Muscle layer of duodenum (tissue), 2 donors: Measurements from ENCODE around the gene SSC5D.

Source experiments
- H3K27ac ChIP-seq: one replicate; pipeline ENCODE4 v1.7.0; 2013; ENCODE audit warnings: mild to moderate bottlenecking, low read length
- H3K27me3 ChIP-seq: one replicate; pipeline ENCODE4 v1.7.0; 2013; ENCODE audit warnings: low read depth, mild to moderate bottlenecking, control low read depth, low read length
- H3K36me3 ChIP-seq, 2 donors: one replicate each; pipeline ENCODE4 v1.7.0; 2013; ENCODE audit warnings: low read length in 2 of 2, control low read depth in 1 of 2, mild to moderate bottlenecking in 1 of 2; ENCODE audit not compliant: insufficient read depth in 2 of 2, control insufficient read depth in 1 of 2
- H3K4me1 ChIP-seq, 2 donors: one replicate each; pipeline ENCODE4 v1.7.0; 2013; ENCODE audit warnings: low read length in 2 of 2, mild to moderate bottlenecking in 2 of 2, control low read depth in 1 of 2, moderate library complexity in 1 of 2; ENCODE audit not compliant: insufficient read depth in 2 of 2, control insufficient read depth in 1 of 2
- H3K4me3 ChIP-seq, 2 donors: one replicate each; pipeline ENCODE4 v1.7.0; 2013; ENCODE audit warnings: low read length in 2 of 2, low read depth in 1 of 2, mild to moderate bottlenecking in 1 of 2
- H3K9me3 ChIP-seq, 2 donors: one replicate each; pipeline ENCODE4 v1.7.0; 2013; ENCODE audit warnings: low read length in 2 of 2, control low read depth in 1 of 2, mild to moderate bottlenecking in 1 of 2; ENCODE audit not compliant: control insufficient read depth in 1 of 2
- donor health status: healthy.

Gene SSC5D

DNA sequence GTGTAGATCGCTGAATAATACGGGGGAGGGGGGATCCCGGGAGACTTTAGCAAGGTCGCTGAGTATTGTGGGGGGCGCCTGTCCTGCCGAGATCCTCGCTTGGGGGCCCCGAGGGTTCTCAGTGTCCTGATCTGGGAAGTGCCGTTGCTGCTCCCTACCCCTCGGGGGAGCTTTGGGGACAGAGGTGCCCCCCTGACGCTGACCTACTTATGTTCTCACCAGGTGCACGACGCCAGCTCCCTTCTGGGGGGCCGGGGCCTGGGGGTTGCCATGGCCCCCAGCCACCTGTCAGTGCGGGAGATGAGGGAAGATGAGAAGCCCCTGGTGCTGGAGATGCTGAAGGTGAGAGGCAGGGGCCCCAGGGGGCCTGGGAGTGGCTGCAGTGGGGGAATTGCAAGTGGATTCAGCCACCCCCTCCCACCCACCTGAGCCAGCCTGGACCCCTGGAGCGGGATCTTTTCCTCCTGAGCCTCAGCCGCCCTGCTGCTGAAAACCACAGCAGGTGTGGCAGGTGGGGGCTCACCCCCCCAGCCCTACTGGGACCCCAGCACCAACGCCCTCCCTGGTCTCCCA, 2.7 kb upstream of the SSC5D start:
- Histone ChIP-seq H3K4me1 (peaks cover 3 to 63% of the 10 kb centered on the region in 2 donors), H3K36me3 (peaks cover 0 to 19% of the 10 kb centered on the region in 2 donors), H3K27ac (peak overlapping the region; percentile 39), H3K27me3 (no peaks in the 10 kb centered on the region), H3K9me3 (no peaks in the 10 kb centered on the region), H3K4me3 (peak overlapping the region in 1 of 2 donors; percentile 64)

DNA sequence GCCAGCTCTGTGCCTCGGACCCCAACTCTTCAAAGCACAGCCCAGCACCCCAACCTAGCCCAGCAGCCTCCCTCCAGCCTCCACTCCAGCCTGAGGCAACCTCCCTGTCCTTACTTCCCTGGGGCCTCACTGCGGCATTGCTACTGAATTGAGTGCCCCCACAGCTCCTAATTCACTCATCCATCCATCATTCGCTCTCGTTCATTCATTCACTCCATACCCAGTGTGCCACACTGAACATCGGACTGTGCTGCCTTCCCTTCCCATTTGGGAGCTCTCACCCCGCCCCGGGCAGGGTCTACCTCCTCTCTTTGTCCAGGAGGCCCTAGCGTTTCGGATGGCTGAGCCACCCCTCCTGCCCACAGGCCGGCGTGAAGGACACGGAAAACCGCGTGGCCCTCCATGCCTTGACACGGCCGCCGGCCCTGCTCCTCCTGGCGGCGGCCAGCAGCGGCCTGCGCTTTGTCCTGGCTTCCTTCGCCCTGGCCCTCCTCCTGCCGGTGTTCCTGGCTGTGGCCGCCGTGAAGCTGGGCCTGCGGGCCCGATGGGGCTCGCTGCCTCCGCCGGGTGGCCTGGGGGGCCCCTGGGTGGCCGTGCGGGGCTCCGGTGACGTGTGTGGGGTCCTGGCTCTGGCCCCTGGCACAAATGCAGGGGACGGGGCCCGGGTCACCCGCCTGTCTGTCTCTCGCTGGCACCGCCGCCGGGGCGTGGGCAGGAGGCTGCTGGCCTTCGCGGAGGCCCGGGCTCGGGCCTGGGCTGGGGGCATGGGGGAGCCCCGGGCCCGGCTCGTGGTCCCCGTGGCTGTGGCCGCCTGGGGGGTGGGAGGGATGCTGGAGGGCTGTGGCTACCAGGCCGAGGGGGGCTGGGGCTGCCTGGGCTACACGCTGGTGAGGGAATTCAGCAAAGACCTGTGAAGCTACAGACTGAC, 1.9 kb upstream of the SSC5D start:
- Histone ChIP-seq H3K27me3 (no peaks in the 10 kb centered on the region), H3K9me3 (no peaks in the 10 kb centered on the region), H3K4me3 (peak overlapping the region in 1 of 2 donors; percentile 64), H3K36me3 (peaks cover 0 to 13% of the 10 kb centered on the region in 2 donors), H3K4me1 (peaks cover 3 to 71% of the 10 kb centered on the region in 2 donors), H3K27ac (peak overlapping the region; percentile 84)

DNA sequence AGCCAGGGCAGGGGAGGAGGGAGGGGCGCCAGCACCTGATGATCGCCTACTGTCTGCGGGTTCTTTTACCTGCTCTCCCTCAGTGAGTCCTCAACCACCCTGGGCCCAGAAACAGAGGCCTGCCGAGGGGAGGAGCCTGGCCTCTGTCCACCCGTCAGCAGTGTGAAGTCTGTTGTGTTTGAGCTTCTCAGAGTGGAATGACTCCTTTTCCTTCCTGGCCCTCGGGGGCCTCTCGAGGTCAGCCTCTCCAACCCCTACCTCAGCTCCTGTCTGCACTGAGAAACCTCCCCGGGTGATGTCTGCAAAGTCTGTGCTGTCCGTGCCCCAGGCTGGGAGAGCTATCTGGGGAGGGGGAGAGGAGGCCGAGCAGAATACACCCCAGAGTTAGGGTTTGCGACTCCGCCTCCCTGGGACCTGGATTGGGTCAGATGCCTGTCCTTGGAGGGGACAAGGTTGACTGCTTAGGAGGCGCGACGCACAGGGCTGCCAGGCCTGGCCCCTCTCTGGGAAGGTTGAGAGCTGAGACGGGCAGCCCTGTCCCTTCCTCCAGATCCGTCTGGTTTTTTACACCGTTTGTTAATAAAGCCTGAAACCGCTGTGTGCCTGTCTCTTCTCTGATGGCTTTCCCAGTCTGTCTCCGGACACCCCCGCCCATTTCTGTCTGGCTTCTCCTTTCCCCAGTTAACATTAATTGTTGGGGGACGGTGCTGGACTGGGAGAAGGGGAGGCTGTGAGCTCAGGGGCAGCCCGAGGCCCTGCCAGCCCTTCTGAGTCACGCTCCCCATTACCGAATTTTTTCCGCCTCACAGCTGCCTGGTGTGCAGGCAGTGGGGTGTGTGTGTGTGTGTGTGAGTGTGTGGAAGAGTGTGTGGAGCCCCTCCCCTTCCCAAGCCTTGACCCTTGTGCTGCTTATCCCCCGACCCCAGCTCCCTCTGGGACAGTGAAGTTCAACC, 989 bp upstream of the SSC5D start:
- H3K27ac ChIP-seq = peak overlapping the region; percentile 84
- peaks cover 0 to 10% of the 10 kb centered on the region in 2 donors for H3K36me3 ChIP-seq
- no peaks in the 10 kb centered on the region for H3K9me3 ChIP-seq
- H3K4me3 ChIP-seq = peak overlapping the region in 1 of 2 donors; percentile 64
- peaks cover 3 to 80% of the 10 kb centered on the region in 2 donors for H3K4me1 ChIP-seq
- H3K27me3 ChIP-seq = no peaks in the 10 kb centered on the region

DNA sequence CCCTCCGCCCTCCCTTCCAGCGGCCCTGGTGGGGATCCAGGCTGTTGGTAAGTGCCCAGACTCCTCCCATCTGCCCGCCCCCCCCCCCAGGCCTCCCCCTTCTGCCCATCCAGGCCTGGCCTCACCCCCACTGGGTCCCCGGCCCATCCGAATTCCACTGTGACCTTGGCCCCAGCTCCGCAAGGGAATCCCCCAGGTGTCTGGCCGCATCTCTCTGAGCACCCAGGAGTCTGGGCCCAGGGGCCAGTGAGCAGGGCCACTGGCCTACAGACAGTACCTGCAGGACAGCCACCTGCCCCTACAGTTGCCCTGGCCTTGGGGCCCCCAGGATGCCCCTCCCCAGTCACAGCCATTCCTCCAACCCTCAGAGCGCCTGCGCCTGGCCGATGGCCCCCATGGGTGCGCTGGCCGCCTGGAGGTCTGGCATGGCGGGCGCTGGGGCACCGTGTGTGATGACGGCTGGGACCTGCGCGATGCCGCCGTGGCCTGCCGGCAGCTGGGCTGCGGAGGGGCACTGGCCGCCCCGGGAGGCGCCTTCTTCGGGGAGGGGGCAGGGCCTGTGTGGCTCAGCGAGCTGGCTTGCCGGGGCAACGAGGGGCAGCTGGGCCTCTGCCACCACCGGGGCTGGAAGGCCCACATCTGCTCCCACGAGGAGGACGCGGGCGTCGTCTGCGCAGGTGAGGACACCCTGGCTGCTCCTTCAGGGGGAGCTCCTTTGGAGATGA, 912 bp downstream of the SSC5D start:
- Histone ChIP-seq H3K9me3 (no peaks in the 10 kb centered on the region), H3K4me3 (peak overlapping the region in 1 of 2 donors; percentile 57), H3K4me1 (peaks cover 3 to 88% of the 10 kb centered on the region in 2 donors), H3K27ac (no peak overlapping the region), H3K36me3 (no peaks in the 10 kb centered on the region), H3K27me3 (no peaks in the 10 kb centered on the region)

DNA sequence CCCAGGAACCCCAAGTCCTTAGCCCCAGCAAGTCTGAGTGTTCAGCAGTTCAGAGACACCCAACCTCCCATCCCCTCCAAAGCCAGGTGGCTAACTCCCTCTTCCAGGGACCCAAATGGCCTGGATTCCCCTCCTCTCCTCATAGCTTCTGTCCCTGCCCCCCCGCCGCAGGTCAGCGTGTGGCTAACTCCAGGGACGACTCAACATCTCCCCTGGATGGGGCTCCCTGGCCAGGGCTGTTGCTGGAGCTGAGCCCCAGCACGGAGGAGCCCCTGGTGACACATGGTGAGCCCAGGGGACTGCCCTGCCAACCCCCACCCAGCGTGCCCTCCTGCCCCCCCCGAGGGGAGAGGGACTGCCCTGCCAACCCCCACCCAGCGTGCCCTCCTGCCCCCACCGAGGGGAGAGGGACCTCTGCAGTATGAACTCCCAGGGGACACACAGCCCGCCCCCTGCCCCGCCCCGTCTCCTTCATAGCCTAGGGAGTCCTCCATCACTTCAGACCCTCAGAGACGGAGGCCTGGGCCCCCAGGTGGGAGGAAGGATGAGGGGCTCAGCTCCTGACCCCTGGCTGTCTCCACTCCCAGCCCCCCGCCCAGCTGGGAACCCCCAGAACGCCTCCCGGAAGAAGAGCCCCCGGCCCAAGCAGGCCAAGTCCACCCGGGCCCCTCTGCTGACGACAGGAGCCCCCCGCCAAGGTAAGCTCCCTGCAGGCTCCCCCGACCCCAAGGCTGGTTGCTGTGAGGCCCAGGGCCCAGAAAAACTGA, 1.7 kb downstream of the SSC5D start:
- Histone ChIP-seq H3K27me3 (no peaks in the 10 kb centered on the region), H3K9me3 (no peaks in the 10 kb centered on the region), H3K27ac (no peak overlapping the region), H3K4me3 (peak overlapping the region in 1 of 2 donors; percentile 43), H3K4me1 (peaks cover 3 to 81% of the 10 kb centered on the region in 2 donors), H3K36me3 (no peaks in the 10 kb centered on the region)

DNA sequence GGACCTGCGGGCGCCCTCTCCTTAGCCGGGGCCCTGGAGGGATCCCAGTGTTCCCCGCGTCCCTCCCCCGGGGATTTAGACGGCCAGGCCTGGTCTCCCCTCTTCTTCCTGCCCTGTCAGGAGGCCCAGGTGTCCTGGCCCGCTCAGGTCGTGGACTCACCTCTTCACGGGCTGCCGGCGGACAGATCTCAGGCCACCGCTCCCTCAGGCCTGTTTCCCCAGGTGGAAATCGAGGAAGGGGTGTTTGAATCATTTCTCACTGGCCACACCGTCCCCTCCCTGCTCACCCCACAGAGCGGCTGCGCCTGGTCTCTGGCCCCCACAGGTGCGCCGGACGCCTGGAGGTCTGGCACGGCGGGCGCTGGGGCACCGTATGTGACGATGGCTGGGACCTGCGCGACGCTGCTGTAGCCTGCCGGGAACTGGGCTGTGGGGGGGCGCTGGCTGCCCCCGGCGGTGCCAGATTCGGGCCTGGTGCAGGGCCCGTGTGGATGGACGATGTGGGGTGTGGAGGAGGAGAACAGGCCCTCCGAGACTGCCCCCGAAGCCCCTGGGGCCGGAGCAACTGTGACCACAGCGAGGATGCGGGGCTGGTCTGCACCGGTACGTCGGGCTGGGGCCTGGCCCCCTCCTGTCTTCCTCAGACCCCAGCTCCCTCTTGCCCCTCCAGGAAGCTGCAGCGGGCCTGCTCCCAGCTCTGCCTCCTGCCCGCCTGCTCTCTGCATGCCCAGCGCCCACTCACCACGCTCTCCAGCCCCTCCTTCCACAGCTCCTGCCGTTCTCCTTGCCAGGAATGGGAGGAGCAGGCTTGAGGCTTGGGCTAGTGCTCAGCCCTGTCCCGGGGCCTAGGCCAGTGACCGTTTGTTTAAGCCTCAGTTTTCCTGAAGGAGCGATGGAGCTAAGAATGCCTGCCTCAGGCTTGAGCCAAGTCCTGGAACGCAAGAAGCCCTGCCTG, 2.5 kb downstream of the SSC5D start:
- no peak overlapping the region for H3K27ac ChIP-seq
- no peak overlapping the region for H3K4me3 ChIP-seq
- no peaks in the 10 kb centered on the region for H3K9me3 ChIP-seq
- H3K36me3 ChIP-seq = no peaks in the 10 kb centered on the region
- no peaks in the 10 kb centered on the region for H3K27me3 ChIP-seq
- peaks cover 3 to 75% of the 10 kb centered on the region in 2 donors for H3K4me1 ChIP-seq

DNA sequence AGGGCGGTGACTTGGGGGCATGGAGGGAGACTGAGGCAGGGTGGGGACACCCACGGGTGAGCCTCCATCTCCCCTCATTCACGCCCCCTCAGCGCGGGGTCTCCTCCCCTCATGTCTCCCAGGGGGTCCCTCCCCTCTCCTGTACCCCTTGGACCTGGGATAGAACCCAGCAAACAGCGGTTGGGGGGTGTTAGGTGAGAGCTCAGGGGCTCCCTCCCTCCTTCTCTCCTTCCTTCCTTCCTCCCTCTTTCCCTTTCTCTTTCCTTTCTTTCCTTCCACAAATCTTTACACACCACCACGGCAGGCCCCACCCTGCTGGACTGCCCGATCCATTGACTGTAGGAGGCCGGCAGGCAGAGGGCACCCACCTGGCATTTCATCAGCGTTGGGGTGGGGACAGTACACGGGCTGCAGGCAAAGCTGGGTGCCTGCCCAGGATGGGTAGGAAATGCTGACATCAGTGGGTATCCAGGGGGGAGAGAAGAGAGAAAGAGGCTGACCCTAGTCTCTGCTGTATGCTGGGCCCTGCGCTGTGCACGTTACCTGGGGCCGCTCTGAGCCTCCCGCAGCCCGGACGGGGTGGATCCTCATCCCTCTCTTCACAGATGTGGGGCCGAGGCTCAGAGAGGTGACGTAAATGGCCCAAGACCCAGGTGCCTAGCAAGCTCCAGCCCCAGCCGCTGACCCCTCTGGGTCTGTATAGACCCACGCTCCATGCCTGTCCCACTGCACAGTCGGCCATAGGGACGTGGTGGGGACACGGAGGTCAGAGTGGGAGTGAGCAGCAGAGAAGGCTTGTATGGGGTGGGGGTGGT, 3.5 kb downstream of the SSC5D start:
- Histone ChIP-seq H3K27ac (no peak overlapping the region), H3K4me3 (no peak overlapping the region)

DNA sequence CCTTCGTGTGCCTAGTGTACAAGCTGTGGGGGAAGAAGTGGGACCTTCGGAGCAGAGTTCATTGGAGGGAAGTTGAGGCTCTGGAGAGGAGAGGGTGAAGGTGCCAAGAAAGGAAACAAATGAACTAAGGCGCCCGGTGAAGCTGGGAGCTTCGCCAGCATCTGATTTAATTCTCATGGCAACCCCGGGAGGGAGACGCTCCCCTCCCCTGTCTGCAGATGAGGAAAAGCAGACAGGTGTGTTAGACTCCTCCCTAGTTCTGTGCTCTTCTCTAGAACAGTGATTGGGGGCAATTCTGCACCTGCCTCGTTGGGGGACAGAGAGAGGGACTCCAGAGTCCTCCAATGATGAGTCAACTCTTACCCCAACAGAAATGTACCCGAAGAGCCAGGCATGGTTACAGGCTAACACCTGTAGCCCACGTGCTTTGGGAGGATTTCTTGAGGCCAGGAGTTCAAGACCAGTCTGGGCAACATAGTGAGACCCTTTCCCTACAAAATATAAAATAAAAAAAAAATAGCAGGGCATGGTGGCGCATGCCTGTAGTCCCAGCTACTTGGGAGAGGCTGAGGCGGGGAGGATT, 4.2 kb downstream of the SSC5D start:
- no peak overlapping the region for H3K4me3 ChIP-seq
- no peaks in the 10 kb centered on the region for H3K9me3 ChIP-seq
- H3K27ac ChIP-seq = no peak overlapping the region
- no peaks in the 10 kb centered on the region for H3K36me3 ChIP-seq
- H3K27me3 ChIP-seq = no peaks in the 10 kb centered on the region
- peaks cover 0 to 59% of the 10 kb centered on the region in 2 donors for H3K4me1 ChIP-seq

More for the DNA sequence above, 3.5 kb downstream of the SSC5D start:
- Histone ChIP-seq H3K36me3 (no peaks in the 10 kb centered on the region), H3K9me3 (no peaks in the 10 kb centered on the region), H3K27me3 (no peaks in the 10 kb centered on the region), H3K4me1 (peaks cover 0 to 66% of the 10 kb centered on the region in 2 donors)
